ENCODE data around the gene TTC21B.

- TF ChIP-seq REST (IDR thresholded peaks at IDR 0.05; ENCODE audit: insufficient replicate concordance, low read depth) (no peak), CTCF (IDR thresholded peaks at IDR 0.05; ENCODE audit: insufficient read depth, low read length) (no peak), GABPA (IDR thresholded peaks at IDR 0.05; ENCODE audit: low read depth) (no peak), POLR2AphosphoS5 (IDR thresholded peaks at IDR 0.05; ENCODE audit: low read depth) (no peak)
Observed at GRCh38 chr2:165933211-165933910, 20.2 kb downstream of the TTC21B start.

Measured in HL-60 (cell line).